GM19452 (cell line): Measurements from ENCODE around the gene FOXN3.

Experiments used
- ATAC-seq: cut with Tn5 transposase; IDR thresholded peaks from one replicate; pipeline ENCODE4 v1.9.1; 2021; ENCODE audit not compliant: unreplicated experiment

Gene FOXN3

DNA sequence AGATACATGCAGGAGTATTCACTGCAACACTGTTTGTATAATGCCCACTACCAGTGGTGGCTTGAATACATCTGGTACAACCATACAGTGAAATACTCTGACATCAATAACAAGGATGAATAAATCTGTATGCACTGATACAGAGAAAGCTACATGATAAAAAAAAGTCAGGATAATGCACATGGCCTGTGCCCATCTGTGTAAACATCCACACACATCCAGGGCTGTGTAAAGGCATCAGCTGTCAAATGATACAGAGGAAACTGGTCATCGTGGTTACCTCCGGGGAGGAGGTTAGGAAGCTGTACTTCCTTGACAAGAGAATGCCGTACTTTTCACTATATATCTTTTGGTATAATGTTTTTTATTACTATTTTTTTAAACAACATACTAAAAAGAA lies 176.6 kb downstream of the FOXN3 start:
- ATAC-seq, result no peak

DNA sequence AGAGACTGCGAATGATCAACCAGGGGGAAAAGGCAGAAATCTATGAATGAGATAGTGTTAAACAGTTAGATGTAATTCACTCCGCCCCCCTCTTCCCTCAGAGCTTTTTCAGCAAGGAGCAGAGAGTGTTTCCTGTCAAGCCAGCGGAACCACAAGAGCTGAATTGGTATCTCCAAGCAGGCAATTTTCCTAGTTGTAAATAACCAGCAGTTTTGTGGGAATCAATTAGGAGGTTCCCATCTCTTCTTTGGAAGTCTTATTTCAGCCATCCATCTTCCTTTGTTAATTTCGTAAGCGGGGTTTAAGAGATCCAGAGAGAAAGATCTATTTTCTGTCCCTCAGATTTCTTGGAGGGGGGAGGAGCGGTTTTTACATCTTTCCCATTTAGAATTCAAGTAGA lies 178.0 kb downstream of the FOXN3 start:
- no peak for ATAC-seq

DNA sequence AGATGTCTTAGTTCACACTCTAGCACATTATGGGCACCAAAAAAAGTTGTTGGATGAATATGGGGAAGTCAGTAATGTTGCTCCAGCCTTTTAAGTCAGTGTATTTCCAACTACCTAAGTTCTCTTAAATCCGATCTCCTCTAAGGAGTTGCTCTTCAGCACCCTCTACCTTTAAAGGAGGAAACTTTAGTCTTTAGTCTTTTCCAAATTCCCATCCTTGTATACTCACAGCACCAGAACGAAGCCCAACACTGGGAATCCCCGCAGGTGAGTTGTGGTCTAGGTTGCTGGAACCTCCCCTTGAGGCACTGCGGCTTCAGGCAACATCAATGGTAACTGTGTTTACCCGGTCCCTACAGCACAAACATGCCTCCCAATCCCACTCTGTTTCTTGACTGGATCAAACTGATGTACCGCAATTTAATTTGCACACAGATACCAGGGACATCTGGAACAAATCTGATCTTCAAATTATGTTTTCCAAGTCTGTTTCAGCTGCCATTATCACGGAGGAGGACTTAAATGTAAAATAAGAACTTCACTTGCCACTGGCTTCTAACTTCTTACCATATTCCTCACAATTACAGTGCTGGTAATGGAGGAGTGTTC lies 179.0 kb downstream of the FOXN3 start:
- ATAC-seq, result no peak

DNA sequence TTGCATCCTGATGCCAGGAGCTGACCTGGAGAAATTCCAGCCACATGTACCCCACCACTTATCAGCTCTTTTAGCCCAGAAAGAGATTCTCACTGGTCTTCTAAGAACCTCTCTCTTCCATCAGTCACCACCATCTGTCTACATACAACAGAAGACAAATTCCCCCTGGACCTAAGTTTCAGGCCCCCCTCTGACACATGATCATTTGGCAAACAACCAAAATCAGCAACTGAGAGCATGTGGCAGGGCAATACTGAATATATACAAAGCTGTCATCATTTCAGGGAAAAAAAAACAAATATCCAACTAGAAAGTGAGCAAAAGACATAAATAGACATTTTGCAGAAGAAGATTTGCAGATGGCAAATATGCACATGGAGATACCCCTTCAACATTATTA lies 180.2 kb downstream of the FOXN3 start:
- ATAC-seq, result no peak

DNA sequence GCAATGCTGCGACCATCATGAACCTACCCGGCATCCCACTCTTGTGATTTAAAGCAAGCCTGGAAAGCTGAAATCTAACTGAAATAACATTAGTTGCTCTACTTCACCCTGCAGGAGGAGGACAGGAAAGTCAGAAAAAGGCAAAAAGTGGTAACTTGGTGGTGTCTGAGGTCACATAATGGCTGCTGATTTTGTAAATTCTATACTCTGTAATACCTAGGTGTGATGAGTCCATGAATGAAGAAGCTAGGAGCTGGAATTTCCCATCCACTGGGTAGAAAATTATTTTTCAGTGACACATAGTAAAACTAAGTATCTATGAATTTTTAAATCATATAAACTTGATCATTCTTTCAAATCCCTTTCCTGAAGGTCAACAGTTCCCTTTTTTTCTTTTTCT lies 183.8 kb downstream of the FOXN3 start:
- ATAC-seq, result no peak

DNA sequence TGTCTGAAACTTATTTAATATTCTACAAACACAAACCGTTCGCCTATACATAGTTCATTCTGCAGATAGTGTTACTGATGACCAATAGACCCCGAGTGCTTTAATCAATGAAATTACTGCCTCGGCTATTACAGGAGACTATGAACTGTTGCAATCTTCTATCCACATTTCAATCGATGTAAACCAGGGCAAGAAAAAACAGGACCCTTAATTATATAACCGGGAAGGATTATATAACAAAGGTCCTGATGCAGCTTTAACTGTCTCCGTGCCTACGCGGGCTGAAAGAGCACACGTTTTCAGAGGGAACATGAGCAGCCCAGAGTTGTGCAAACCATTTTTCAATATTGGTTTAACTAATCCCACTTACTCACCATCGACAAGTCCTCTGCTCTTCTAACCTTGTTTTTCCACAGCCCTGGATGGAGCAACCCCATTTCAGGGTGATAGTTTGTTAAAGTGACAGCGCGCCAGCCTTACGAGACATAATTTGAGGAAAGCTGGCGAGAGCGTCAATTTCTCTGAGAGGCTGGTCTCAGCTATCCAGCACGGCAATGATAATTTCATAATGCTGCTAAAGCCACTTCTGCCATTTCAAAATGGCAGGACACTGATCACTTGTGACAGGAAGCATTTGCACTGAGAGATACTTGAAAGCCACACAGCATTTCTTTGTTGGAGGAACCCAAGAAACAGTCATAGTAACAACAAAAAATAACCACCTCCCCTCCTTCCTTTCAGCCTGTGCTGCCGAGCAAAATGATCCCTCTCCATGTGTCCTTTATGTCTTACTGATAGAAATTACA lies 184.6 kb downstream of the FOXN3 start:
- ATAC-seq, result no peak

DNA sequence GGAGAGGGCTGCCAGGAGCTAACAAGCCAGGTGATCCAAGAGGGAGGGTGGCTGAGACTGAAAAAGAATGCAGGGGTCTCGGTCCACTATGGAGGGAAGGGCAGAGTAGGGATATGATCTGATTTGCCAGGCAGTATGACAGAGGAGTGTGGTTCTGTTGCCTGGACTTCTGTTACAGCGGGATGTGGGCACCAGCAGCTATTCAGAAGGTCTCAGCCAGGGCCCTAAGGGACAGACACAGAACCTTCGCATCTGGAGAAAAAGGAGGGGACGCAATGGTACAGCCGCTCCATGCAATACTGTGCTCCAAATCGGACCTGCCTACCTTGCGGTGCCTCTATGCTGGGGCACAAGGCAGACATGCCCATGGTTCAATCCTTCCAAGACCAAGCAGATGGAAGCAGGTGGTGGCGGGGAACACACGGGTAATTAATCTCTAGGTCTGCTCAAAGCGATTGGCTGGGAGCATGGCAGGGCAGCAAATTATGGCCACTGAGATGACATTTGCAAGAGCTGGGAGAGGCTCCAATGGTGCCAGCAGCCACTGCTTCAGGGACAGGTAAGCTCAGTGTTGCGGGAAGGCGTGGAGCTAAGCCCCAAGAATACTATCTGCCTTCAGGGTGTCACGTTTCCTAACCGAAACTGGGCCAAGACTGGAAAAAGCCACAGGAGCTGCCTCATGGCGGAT lies 185.5 kb downstream of the FOXN3 start:
- ATAC-seq, result no peak

DNA sequence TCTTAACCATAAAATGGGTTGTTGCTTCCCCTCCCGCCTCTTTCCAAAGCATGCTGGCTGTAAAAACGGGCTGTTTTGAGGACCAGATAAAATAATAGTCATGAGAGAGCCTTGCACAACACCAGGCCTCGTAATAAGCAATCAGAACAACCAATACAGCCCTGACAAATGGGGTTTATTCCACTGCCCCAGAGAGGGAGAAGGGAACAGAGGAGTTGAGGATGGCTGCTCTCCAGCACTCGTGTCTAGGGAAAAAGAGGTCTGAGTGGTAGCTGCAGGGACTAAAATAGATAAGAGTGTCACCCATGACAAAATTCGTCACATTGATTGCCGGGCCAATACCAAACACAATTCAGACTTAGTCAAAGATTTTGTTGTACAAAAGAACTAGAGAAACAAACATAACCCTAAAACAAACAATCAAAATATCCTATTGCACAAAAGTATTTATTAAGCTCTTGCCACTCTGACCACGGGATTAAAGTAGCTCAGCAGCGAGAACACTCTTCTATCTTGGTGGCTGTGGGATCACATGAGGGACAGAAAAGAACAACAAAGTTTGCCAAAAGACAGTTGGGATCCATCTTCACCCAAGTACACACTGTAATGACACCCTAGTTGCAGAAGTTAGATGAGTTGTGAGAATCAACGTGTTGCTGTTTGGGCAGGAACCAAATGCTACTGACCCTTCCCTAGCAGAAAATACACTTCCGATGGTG lies 188.0 kb downstream of the FOXN3 start:
- ATAC-seq, result no peak

DNA sequence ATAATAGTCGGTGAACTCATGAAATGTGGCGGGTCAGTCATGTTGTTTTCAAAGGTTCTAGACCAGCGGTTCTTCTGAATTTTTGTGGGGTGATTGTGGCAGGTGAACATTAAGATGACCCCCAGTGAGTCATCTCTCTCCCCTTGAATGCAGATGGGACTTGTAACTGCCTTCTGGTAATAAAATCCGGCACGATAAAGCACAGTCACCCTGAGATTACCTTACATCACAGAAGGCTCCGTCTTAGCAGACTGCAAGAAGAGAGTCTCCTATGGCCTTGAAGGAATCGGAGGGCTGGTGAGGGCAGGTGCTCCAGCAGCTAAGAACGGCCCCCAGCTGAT lies 189.6 kb downstream of the FOXN3 start:
- no peak for ATAC-seq

DNA sequence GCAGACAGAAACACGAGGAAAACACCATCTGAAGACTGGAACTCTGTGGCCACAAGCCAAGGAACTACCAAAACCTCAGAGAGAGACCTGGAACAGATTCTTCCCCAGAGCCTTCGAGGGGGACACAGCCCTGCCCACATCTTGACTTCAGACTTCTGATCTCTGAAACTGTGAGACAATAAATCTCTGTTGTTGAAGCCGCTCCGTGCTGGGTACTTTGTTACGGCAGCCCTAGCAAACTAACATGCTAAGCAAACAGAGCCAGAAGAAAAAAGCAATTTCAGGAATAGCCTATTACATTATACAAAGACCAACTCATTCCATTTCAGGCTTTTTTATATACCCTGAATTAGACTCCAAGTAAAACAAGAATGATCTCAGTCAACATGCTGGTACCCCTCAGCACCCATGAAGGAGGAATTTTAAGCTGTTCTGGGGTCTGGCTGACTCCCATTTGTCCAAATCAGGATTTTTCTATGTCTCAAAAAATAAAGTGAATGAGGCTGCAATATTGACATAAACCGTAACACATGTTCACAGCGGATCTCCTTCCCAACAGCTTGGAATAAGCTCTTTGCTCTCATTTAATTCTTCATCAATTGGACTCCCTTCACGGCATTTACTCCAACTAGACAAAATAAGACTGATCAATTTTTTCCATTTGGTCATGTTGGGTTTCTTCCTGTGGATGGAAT lies 190.1 kb downstream of the FOXN3 start:
- no peak for ATAC-seq

DNA sequence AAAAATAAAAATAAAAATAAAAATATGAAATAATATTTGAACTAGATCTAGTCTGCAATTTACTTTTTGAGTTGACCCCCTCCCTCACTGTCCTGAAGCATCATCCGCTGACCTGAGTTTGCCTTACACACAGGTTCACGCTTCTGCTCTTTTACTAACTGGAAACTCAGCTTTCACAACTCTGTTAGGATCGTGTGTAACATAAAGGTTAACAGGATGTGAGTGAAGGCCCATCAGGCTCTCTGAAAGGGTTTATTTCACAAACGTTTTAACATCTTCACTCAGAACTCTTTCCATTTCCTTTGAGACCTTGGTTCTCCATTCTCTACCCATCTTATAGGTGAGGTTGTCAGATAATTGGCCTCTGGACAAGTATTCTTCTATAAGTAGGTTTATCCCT lies 191.4 kb downstream of the FOXN3 start:
- ATAC-seq, result no peak

DNA sequence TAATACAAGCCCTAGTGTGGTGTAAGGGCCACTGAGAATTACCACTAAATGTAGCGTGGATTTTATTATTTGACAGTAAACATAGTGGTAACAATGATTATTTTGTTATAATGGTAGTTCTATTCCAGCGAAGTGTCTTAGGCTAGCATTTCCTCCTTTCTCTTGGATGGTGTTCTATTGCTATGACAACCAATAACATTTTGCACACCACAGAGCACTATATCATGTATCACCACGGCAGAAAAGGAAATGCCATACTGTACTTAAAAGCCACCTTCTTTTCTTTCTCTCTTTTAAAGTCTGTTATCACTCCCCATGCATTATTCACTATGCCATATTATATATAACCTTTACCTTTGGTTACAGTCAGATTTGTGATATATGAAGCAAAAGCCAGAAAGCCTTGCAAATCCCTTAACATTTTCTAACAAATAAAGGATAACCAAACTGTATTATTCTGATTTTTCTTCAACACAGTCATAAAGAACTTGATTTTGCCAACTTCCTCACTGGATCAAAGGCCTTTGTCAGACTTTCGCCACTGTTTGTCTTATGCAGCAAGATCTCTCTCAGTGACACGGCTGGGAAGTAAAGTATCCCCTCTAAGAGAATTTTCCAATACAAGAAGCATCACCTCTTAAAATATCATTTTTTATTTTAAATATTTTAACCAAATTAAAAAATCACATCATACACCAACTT lies 195.8 kb downstream of the FOXN3 start:
- no peak for ATAC-seq

DNA sequence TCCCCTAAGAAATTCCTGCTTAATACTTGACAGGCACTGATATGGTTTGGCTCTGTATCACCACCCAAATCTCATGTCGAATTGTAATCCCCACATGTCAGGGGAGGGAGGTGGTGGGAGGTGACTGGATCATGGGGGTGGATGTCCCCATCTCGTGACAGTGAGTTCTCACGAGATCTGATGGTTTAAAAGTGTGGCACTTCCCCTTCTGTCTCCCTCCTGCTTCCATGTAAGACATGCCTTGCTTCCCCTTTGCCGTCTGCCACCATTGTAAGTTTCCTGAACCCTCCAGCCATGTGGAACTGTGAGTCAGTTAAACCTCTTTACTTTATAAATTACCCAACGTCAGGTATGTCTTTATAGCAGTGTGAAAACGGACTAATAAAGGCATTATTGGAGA lies 198.0 kb downstream of the FOXN3 start:
- no peak for ATAC-seq

DNA sequence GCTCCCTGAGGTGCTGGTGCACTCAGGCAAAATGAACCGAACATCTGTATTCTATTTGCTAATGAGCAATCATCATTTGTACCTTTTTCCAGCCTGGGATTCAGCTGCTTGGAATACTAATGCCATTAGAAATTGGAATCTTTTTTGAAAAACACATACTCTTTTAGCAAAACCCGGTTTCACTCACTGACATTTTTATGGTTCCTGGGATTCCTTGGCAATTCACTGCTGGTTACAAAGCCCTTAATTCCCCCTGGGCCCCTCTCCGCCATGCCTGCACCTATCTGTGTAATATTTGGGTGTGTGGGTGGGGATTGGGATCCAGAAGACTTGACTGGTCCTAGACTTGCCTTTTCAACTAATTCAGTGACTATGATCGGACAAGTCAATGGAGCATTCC lies 199.1 kb downstream of the FOXN3 start:
- ATAC-seq, result no peak

DNA sequence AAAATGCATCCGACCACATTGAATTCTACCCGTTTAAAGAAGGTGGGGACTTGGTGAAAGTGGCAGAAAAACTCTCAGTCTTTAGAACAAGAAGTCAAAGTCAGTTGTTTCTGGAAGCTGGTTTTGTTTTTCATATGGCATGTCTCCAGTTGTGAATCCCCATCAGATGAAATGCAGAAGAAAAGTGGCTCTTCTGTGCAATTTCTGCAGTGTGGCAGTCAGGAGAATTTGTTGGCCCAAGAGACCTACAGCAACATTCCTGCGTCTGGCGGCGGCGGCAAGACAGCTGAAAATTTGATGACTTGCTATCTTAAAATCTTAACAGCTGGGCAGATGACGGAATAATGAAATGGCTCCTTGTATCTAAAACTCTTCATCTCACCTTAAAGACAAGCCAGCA lies 201.5 kb downstream of the FOXN3 start:
- ATAC-seq, result no peak

DNA sequence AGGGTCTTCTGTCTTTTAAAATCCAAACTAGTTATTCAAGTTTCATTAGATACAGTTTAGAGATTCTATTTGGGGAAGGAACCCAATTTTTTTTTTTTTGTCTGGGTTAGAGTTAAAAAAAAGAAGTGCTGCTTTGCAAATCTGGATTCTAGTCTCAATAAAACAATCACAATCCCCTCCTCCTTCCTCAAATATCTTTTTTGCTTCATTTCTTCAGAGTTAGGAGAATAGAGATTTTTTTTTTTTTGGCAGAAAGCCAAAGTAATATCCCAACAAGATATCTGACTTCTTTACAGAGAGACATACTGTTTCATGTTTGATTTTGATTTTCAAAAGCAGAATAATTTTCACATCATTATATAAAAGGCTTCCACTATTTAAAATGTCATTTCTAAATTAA lies 201.9 kb downstream of the FOXN3 start:
- no peak for ATAC-seq

DNA sequence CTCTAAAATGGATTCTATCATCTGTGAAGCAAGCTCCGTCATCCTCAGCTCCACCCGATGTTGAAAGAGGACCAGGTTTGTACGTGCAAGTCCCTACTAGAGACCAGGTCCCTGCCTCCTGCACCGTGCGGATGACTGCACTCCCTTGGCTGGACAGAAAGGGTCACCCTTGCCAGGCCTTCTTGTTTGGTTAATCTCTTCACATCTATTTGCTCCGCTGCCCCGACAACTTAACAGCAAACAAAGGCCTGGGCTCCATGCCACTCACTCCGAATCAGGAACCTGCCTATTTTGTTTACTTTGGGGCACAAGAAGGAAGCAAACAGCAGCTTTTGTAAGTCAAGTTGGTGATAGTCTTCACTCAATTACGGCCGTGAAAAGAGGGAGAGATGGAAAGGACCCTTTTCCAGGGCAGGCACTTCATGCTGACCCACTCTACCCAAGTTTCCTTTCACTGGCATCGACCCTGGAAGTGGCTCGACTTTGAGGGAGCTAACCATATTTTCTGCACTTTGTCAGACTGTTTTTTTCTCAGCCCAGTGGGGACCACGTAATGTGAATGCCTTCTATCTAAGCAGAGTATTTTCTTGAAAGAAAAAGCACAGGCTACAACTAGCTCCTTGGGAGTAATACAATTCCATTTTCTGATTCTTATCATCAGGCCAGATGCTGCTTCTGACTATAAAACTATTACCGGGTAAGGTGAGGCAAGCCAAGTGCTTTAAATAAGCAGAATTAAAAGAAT lies 202.6 kb downstream of the FOXN3 start:
- ATAC-seq, result no peak

DNA sequence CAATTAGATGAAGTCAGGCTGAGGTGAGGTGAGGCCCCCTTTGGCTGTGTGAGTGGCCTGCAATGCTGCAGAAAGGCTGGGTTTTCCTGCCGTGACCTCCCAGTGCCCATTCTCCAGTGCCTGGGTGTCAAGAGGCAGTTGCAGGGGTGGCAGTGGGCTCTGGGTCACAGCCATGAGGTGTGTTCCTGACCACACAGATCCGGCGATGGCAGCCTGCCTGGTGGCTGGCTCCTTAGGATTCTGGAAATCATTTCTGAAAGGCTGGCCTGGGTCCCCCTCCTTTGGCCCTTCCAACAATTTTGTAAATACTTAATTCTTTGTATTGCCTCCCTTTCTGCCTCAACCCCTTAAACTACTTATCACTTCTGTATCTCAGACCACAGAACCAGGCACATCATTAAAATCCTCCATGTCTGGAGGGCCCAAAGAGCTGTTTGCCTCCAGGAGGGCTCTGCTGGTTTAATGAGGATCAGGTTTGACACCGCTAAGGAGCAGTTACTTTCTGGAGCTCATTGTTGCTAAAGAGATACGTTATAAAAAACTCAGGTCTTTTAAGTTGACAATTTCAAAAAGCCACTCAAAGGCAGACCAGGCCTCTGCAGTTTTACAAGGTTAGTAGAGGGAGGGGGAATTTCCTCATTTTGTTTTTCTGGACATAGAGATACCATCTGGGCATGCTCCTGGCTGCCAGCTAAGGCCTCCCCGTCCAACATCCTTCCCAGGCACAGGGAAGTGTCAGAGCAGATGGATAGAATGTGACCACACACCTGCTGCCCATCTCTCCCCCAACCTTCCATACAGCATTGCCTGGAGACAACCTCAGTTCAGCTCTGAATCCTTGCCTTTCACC lies 204.4 kb downstream of the FOXN3 start:
- ATAC-seq, result no peak

DNA sequence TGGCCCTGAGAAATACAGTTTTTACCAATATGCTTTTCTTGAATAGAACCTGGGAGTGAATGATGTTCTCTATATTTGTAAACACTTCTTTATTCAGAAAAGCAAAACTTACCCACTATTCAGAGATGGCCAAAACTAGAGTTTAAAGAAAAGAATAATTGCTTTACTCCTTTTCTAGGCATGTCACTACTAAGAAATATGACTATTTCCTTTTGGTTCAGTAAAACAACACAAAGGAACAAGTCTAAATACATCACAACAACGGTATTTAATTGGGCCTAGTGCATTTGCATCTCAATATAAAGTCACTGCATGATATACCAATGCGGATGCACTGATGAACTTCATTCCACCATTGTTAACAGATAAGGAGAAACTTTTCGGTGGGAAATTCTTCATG lies 207.5 kb downstream of the FOXN3 start:
- ATAC-seq, result no peak
